H1 (cell line): Measurements from ENCODE around the gene BNC2. TPM values are rescaled to one million over a fixed set of nuclear protein-coding genes. Genes with fewer than 3 reads are reported as not detected.
A peak's percentile ranks its signal among the peaks of the same experiment; 100 is the strongest.

Experiments used
- ASH2L ChIP-seq: fragments of 200-600, 300-600 bp; sonication (generic); IDR thresholded peaks from one replicate; pipeline ENCODE4 v1.7.1; 2017; ENCODE audit warnings: low read length
- BRCA1 ChIP-seq: IDR thresholded peaks from 2 replicates; pipeline ENCODE4 v1.6.1; 2012; ENCODE audit warnings: low read depth, low read length, improper control_type of control experiment
- CBX8 ChIP-seq: fragments of 300-800, 300-1000 bp; sonication (generic); IDR thresholded peaks from 2 replicates; pipeline ENCODE4 v1.7.1; 2016; ENCODE audit warnings: low read depth, low read length, borderline replicate concordance
- CHD1 ChIP-seq: IDR thresholded peaks from 2 replicates; pipeline ENCODE4 v1.6.1; 2012; ENCODE audit warnings: low read depth, low read length, improper control_type of control experiment
- CHD2 ChIP-seq: IDR thresholded peaks from 2 replicates; pipeline ENCODE4 v1.6.1; 2012; ENCODE audit warnings: low read length, improper control_type of control experiment
- CTBP2 ChIP-seq: IDR thresholded peaks from 2 replicates; pipeline ENCODE4 v1.7.0; 2011; ENCODE audit warnings: borderline replicate concordance, mild to moderate bottlenecking, moderate library complexity, mixed read lengths, low read length; ENCODE audit not compliant: insufficient read depth, insufficient read length
- EZH2 ChIP-seq: fragments of 200-600 bp; sonication (generic); IDR thresholded peaks from 2 replicates; pipeline ENCODE4 v1.7.1; 2012; ENCODE audit warnings: low read depth, mild to moderate bottlenecking, moderate library complexity, low read length, inconsistent platforms; ENCODE audit not compliant: severe bottlenecking
- JUND ChIP-seq: IDR thresholded peaks from 2 replicates; pipeline ENCODE4 v1.6.1; 2011; ENCODE audit warnings: mild to moderate bottlenecking, improper control_type of control experiment, low read length
- KDM1A ChIP-seq: fragments of 200-600, 300-600 bp; sonication (generic); IDR thresholded peaks from 2 replicates; pipeline ENCODE4 v1.7.1; 2016; ENCODE audit warnings: mild to moderate bottlenecking, low read length, borderline replicate concordance
- KDM4A ChIP-seq: IDR thresholded peaks from one replicate; pipeline ENCODE4 v1.7.1; 2012; ENCODE audit warnings: low read depth, mild to moderate bottlenecking, moderate library complexity, low read length, inconsistent platforms; ENCODE audit not compliant: severe bottlenecking
- RFX5 ChIP-seq: IDR thresholded peaks from 2 replicates; pipeline ENCODE4 v1.6.1; 2011; ENCODE audit warnings: low read depth, low read length, improper control_type of control experiment, borderline replicate concordance
- RNF2 ChIP-seq: fragments of 200-900, 300-1000 bp; sonication (generic); IDR thresholded peaks from 2 replicates; pipeline ENCODE4 v1.7.1; 2016; ENCODE audit warnings: borderline replicate concordance, low read depth, mild to moderate bottlenecking, antibody characterized with exemption, low read length; ENCODE audit not compliant: poor library complexity, severe bottlenecking; ENCODE audit errors: missing control alignments
- SIN3A ChIP-seq, 2 experiments: IDR thresholded peaks in 1 of 2; conservative IDR thresholded peaks in 1 of 2; 2 replicates each; pipeline ENCODE4 v1.6.1; 2011 to 2012; ENCODE audit warnings: low read length in 2 of 2, improper control_type of control experiment in 1 of 2, low read depth in 1 of 2, mild to moderate bottlenecking in 1 of 2
- SP2 ChIP-seq: IDR thresholded peaks from 2 replicates; pipeline ENCODE4 v1.6.1; 2012; ENCODE audit warnings: mild to moderate bottlenecking, low read length, inconsistent platforms
- SUZ12 ChIP-seq: fragments of 200-600 bp; sonication (generic); IDR thresholded peaks from 2 replicates; pipeline ENCODE4 v1.6.1; 2012; ENCODE audit warnings: mild to moderate bottlenecking, inconsistent platforms, low read length, moderate library complexity, mixed read lengths
- TAF7 ChIP-seq: optimal IDR thresholded peaks from 2 replicates; pipeline ENCODE3; 2011; ENCODE audit warnings: low read depth, mild to moderate bottlenecking, inconsistent platforms, low read length, moderate library complexity, borderline replicate concordance
- TBP ChIP-seq: IDR thresholded peaks from 2 replicates; pipeline ENCODE4 v1.6.1; 2011; ENCODE audit warnings: low read depth, low read length, improper control_type of control experiment
- polyA plus RNA-seq, 7 experiments: library from polyadenylated mRNA; depleted of rRNA in 3 of 7; stranded (reverse) in 5 of 7; unstranded in 2 of 7; fragments of >200 nt in 5 of 7; fragments of 200-250 nt in 2 of 7; gene quantifications; 1 replicate in 5 of 7; 2 replicates in 1 of 7; 4 replicates in 1 of 7; pipeline versions ENCODE4 v1.2.1 to v1.2.3, GENCODE V29; 2011 to 2013; ENCODE audit warnings: missing spikeins in 2 of 7, mixed read lengths in 2 of 7
- total RNA-seq: library from RNA; stranded (reverse); fragmentation: NEBNext Ultra II Directional; extraction: Animal tissue kit (Norgen Biotek cat#: 25700); gene quantifications from 2 replicates; pipeline ENCODE4 v1.2.1, GENCODE V29; 2021
- TF ChIP-seq, protein P1 (sequence below): IDR thresholded peaks from 2 replicates; pipeline ENCODE4 v1.6.1; 2012; ENCODE audit warnings: inconsistent platforms

BNC2 gene
- total and polyA plus RNA-seq, 2 of the 8 experiments (the other 6 are each of a cell fraction or from before 2014, with no cell fraction given), result 16.0 to 26.8 TPM

DNA sequence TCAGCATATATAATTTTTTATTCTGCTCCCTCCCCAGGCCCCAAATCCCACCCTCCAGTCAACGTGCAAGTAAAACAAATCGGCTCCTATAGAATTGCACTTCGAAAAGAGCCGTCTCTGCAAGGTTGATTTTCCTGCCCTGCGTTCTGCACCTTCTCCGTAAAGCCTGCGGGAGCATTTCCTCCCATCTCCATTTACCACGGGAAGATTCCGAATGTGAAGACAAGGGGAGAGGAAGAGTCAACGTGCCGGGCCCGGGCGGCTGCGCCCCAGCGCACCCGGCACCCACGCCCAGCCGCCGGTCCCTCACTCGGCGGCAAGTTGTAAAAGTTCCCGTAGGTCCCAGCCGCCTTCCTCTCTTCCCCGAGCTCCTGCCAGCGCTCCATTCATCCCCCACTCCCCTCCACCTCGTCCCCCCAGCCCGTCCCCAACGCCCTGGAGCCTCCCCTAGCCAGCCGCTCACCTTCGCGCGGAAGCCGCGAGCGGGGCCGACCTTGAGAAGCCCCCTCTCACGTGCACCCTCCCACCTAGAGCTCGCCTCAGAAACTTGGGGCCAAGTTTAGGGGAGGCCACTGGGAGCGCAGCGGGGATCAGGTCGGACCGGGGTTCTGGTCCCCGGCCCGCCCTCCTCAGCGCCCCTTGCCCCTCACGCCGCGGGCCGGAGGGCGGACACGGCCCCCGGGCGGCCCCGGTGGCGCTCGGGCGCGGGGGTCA, 431 bp downstream of the BNC2 start (continued):
- peak; percentile 83 for TF ChIP-seq KDM4A
- no peak for TF ChIP-seq RNF2
- no peak for TF ChIP-seq BRCA1
- TF ChIP-seq TBP, result no peak
- no peak for TF ChIP-seq CHD2
- TF ChIP-seq SIN3A (conservative IDR thresholded peaks at IDR 0.05 in 1 of 2, IDR thresholded peaks at IDR 0.05 in 1 of 2; ENCODE audit: low read depth in 1 of 2, low read length in 2 of 2), result peak in 1 of 2 experiments; percentile 61; a peak in 1 of 4 replicates
- TF ChIP-seq SUZ12, result no peak; the same call in 1 of the 2 replicates
- no peak for TF ChIP-seq RFX5
- TF ChIP-seq CBX8, result no peak
- no peak for TF ChIP-seq EZH2
- TF ChIP-seq JUND, result no peak
- TF ChIP-seq, protein P1, sequence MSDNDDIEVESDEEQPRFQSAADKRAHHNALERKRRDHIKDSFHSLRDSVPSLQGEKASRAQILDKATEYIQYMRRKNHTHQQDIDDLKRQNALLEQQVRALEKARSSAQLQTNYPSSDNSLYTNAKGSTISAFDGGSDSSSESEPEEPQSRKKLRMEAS, result 0 out of 2 replicates have a peak, but pooled peaks have one; percentile 1
- no peak for TF ChIP-seq KDM1A
- TF ChIP-seq ASH2L, result peak; percentile 1
- TF ChIP-seq SP2, result no peak
- no peak for TF ChIP-seq TAF7
- TF ChIP-seq CHD1, result no peak
- peak; percentile 29 for TF ChIP-seq CTBP2
